Astrocyte of the spinal cord (primary cell): Measurements from ENCODE around the gene RBAK.

Experiments
- DNase-seq: peaks from one replicate; pipeline ENCODE4 v3.0.0; 2011; ENCODE audit warnings: low read depth, low spot score
- H3K4me3 ChIP-seq: 2 replicates; pipeline ENCODE4 v1.5.1; 2011; ENCODE audit warnings: low read depth, mild to moderate bottlenecking, low read length, moderate library complexity
- CTCF ChIP-seq: IDR thresholded peaks from 2 replicates; pipeline ENCODE4 v1.5.1; 2012; ENCODE audit warnings: low read depth, mild to moderate bottlenecking, low read length, inconsistent platforms
- in situ Hi-C: cut with HindIII; loops from 2 replicates; pipeline ENCODE4 v1.10.0; 2017; ENCODE audit warnings: low sequenced_read_pairs

The RBAK gene

DNA sequence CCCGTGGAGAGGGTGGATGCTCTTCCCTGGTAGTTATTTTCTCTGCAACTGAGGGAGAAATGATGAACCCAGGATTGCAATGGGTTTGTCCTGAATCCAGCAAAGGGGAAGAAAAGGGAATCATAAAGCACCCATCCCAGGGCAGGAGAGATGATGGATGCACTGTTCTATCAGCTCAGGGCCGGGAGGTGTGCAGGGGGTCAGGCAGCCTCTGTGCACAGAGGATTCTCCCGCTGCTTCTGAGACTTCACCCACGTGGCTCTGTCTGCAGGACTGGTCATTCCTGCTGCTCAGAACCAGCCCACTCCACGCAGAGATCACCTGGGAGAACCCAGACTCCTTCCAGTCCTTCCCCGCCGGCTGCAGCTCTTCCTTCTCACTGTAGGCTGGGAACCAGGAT is 70.7 kb downstream of the RBAK start:
- in situ Hi-C loops: no loop called here
- DNase-seq: no peak
- no peak for TF ChIP-seq CTCF
- H3K4me3 ChIP-seq: no peak overlapping the region

- TF ChIP-seq CTCF: no peak
- in situ Hi-C loops: no loop called here
- DNase-seq: no peak
- no peak overlapping the region for H3K4me3 ChIP-seq
Observed at GRCh38 chr7:5117095-5117970, 71.7 kb downstream of the RBAK start.
